Glomerular visceral epithelial cell (primary cell): ENCODE data around the gene TMEM242.

Experiments
- DNase-seq: peaks from one replicate; pipeline ENCODE4 v3.0.0-alpha.2; 2016; ENCODE audit errors: extremely low spot score

Gene TMEM242

DNA sequence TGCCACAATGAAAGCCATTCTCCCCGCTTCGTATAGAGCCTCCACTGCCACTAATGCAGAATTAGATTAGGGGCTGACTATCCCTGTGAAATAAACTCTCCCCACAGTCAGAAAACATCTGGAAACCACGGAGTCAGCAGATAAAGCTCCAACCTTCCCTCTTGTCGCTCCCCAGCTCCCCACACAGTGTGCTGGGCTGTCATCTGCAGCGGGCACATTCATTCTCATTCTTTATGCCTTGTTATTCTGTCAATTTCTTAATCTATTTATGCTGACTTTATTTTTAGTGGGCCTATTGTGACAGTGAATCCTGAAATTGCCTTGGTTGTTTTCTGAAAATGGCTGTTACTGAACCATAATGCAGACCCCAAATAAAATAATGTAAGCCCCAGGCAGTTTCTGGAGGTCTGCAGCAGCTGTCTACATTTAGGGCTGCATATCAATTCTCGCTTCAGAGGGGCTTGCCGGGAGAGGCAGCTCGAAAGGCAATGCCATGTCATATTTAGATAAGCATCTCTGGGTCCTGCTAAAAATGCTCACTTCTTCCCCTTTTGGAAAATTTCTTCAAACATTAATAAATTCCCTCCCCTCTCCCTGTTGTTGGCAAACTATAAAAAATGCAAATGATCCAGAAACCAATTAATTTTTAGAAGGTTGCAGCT, 71.6 kb downstream of the TMEM242 start:
- DNase-seq: no peak

- DNase-seq: no peak
These were observed 73.5 kb downstream of the TMEM242 start for GRCh38 chr6:157249826-157250225.

DNA sequence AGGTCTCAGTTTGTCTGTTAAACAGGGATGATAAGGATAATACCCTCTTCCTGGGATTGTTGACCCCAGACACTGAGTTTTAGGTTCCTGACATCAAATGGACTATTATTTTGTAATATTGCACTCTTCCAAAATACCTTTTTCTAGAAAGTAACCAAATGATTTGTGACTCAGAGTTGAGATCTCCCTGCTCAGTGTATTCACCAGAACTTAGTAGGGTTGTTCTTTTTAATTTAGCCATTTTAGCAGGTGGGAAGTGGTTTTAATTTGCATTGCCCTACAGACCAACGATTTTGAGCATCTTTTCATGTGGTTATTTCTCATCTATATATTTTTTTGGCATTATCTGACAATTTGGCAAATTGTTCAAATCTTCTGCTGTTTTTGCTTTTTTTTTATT, 75.1 kb downstream of the TMEM242 start:
- DNase-seq: no peak

- DNase-seq: no peak
These were observed 76.4 kb downstream of the TMEM242 start for GRCh38 chr6:157246771-157247484.

DNA sequence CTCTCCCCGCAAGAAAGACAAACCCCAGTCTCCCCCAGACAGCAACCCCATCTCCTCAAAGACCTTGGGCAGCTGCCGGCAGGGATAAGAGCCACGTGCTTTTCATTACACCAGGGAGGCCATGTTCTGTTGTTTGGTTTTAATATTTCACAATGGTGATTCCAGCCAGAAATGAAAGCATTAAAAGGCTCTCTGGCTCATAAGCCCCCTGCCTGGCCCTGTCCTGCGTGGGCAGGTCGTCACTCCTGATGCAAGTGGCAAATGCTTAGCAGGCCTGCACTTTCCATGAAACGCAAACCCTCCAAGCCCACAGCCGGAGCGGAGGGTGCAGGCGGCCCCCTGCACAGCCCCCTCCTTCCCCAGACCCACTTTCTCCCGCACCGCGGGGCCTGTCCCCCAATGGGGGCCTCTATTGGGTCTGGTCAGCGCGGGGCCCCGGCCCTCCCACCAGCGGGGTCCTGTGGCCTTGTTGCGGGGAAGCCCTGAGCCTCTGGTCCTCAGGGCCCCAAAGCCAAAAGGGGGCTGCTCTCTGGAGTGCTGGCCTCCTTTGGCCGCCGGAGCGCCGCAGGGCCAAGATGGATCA, 77.2 kb downstream of the TMEM242 start:
- no peak for DNase-seq

GRCh38 chr6:157245436-157245835, 77.9 kb downstream of the TMEM242 start:
- DNase-seq: no peak

DNA sequence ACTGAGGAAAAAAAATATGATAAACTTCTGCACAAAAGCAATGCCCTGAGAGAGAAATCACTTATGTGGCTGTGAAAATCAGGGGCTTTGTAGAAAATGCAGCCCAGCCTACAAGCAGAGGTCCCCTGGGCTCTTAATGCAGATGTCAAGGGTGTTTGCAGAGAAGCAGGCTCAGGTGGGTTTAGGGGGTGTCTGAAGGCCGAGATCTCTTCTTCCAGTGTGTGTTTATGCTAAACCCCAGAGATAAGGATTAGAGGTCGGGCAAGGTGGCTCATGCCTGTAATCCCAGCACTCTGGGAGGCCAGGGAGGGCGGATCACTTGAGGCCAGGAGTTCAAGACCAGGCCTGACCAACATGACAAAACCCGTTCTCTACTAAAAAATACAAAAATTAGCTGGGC, 78.5 kb downstream of the TMEM242 start:
- no peak for DNase-seq

GRCh38 chr6:157244175-157244574, 79.1 kb downstream of the TMEM242 start:
- DNase-seq: no peak

DNA sequence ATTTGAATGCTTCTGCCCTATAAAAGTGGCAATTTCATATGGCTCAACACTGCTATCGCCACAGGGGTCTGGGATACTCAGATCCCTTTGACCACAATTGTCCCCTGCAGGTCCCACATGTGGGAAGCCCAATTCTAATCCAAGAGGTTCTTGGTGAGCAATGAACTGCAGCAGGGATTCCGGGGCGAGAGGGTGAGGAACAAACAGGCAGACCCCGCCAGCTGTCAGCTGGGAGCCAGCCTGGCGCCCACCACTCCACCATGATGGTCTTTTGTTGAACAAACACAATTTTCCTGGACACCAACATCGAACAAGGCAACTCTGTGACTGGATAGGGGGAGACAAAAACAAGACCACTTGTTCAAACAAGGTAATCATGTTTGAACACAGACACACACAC, 80.5 kb downstream of the TMEM242 start:
- DNase-seq: no peak

GRCh38 chr6:157240960-157241311, 82.4 kb downstream of the TMEM242 start:
- DNase-seq: no peak

- DNase-seq: peak; percentile 25
These were observed 83.0 kb downstream of the TMEM242 start for GRCh38 chr6:157240059-157240959.

- no peak for DNase-seq
These were observed 83.7 kb downstream of the TMEM242 start for GRCh38 chr6:157239671-157240058.
